H1 (cell line): ENCODE data around the gene RBFOX1. TPM values are rescaled to one million over a fixed set of nuclear protein-coding genes. Genes with fewer than 3 reads are reported as not detected.

Source experiments
- CEBPB ChIP-seq: IDR thresholded peaks from 2 replicates; pipeline ENCODE4 v1.6.1; 2012; ENCODE audit warnings: low read depth, low read length
- EGR1 ChIP-seq: IDR thresholded peaks from 2 replicates; pipeline ENCODE4 v1.6.1; 2011; ENCODE audit warnings: low read depth, low read length, borderline replicate concordance
- RAD21 ChIP-seq, 2 experiments: IDR thresholded peaks in 1 of 2; conservative IDR thresholded peaks in 1 of 2; 2 replicates each; pipeline ENCODE4 v1.6.1; 2011; ENCODE audit warnings: low read depth in 2 of 2, low read length in 2 of 2, improper control_type of control experiment in 1 of 2, inconsistent platforms in 1 of 2, mild to moderate bottlenecking in 1 of 2, moderate library complexity in 1 of 2
- RFX5 ChIP-seq: IDR thresholded peaks from 2 replicates; pipeline ENCODE4 v1.6.1; 2011; ENCODE audit warnings: low read depth, low read length, improper control_type of control experiment, borderline replicate concordance
- RNF2 ChIP-seq: fragments of 200-900, 300-1000 bp; sonication (generic); IDR thresholded peaks from 2 replicates; pipeline ENCODE4 v1.7.1; 2016; ENCODE audit warnings: borderline replicate concordance, low read depth, mild to moderate bottlenecking, antibody characterized with exemption, low read length; ENCODE audit not compliant: poor library complexity, severe bottlenecking; ENCODE audit errors: missing control alignments
- SP4 ChIP-seq: IDR thresholded peaks from 2 replicates; pipeline ENCODE4 v1.6.1; 2012; ENCODE audit warnings: low read length, inconsistent platforms
- TCF12 ChIP-seq: IDR thresholded peaks from 2 replicates; pipeline ENCODE4 v1.6.1; 2011; ENCODE audit warnings: low read depth, mild to moderate bottlenecking, low read length
- polyA plus RNA-seq, 7 experiments: library from polyadenylated mRNA; depleted of rRNA in 3 of 7; stranded (reverse) in 5 of 7; unstranded in 2 of 7; fragments of >200 nt in 5 of 7; fragments of 200-250 nt in 2 of 7; gene quantifications; 1 replicate in 5 of 7; 2 replicates in 1 of 7; 4 replicates in 1 of 7; pipeline versions ENCODE4 v1.2.1 to v1.2.3, GENCODE V29; 2011 to 2013; ENCODE audit warnings: missing spikeins in 2 of 7, mixed read lengths in 2 of 7
- total RNA-seq: library from RNA; stranded (reverse); fragmentation: NEBNext Ultra II Directional; extraction: Animal tissue kit (Norgen Biotek cat#: 25700); gene quantifications from 2 replicates; pipeline ENCODE4 v1.2.1, GENCODE V29; 2021

RBFOX1 gene
- total and polyA plus RNA-seq, 2 of the 8 experiments (the other 6 are each of a cell fraction or from before 2014, with no cell fraction given) = 1.7 to 2.8 TPM

DNA sequence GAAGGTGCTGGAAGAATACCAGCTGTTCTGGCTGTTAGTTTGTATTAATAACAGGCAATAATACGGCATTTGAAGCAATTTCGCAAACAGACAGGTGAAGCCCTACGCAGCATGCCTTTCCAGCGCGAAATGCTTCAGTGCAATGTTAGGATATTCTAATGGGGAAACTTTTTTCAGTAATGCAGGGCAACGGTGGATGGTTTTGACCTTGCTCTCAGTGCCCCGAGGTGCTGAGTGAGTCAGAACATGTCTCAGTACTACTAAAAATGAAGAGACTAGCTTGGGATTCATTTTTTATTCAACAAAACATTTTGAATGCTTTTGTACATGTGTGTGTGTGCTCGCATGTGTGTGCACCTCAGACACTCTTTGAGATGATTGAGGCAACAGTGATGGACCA, 172.2 kb downstream of the RBFOX1 start (continued):
- TF ChIP-seq SP4 = no peak
- no peak for TF ChIP-seq CEBPB
- no peak for TF ChIP-seq RNF2
- no peak for TF ChIP-seq EGR1
- no peak for TF ChIP-seq RAD21 (IDR thresholded peaks at IDR 0.05 in 1 of 2, conservative IDR thresholded peaks at IDR 0.05 in 1 of 2; ENCODE audit: low read depth in 2 of 2, low read length in 2 of 2)
- no peak for TF ChIP-seq RFX5
- TF ChIP-seq TCF12 = no peak
